NB4 (cell line): Measurements from ENCODE around the gene MPPED1.

Source experiments
- DNase-seq: peaks from one replicate; pipeline ENCODE4 v3.0.0; 2010; ENCODE audit warnings: low read depth
- H3K4me3 ChIP-seq: one replicate; pipeline ENCODE4 v1.5.1; 2011; ENCODE audit warnings: mild to moderate bottlenecking, low read depth, low read length, moderate library complexity
- CTCF ChIP-seq: IDR thresholded peaks from one replicate; pipeline ENCODE4 v1.5.1; 2012; ENCODE audit warnings: low read depth, low read length
- MAX ChIP-seq: IDR thresholded peaks from 2 replicates; pipeline ENCODE4 v1.6.1; 2011; ENCODE audit warnings: low read depth, low read length
- MYC ChIP-seq: IDR thresholded peaks from 2 replicates; pipeline ENCODE4 v1.6.1; 2011; ENCODE audit warnings: low read depth, low read length
- POLR2A ChIP-seq: IDR thresholded peaks from 2 replicates; pipeline ENCODE4 v1.6.1; 2011; ENCODE audit warnings: mild to moderate bottlenecking; ENCODE audit not compliant: insufficient read length; ENCODE audit errors: extremely low read depth

MPPED1 gene

GRCh38 chr22:43442386-43443151 lies 30.8 kb downstream of the MPPED1 start:
- DNase-seq, result no peak
- TF ChIP-seq POLR2A, result no peak
- TF ChIP-seq MAX, result no peak
- no peak for TF ChIP-seq MYC
- no peak for TF ChIP-seq CTCF
- no peak overlapping the region for H3K4me3 ChIP-seq

GRCh38 chr22:43443152-43443471 lies 31.3 kb downstream of the MPPED1 start:
- TF ChIP-seq MYC (no peak), MAX (no peak), CTCF (no peak)
- no peak for DNase-seq
- no peak overlapping the region for H3K4me3 ChIP-seq

- no peak for TF ChIP-seq MAX
- no peak for TF ChIP-seq CTCF
- no peak for TF ChIP-seq MYC
- no peak for TF ChIP-seq POLR2A
- no peak for DNase-seq
- no peak overlapping the region for H3K4me3 ChIP-seq
Observed at GRCh38 chr22:43446037-43446803, 34.4 kb downstream of the MPPED1 start.

GRCh38 chr22:43446916-43447315 lies 35.1 kb downstream of the MPPED1 start:
- no peak for DNase-seq
- TF ChIP-seq CTCF, result no peak
- TF ChIP-seq POLR2A, result no peak
- no peak for TF ChIP-seq MYC
- H3K4me3 ChIP-seq, result no peak overlapping the region

- no peak for TF ChIP-seq MYC
- no peak for TF ChIP-seq POLR2A
- TF ChIP-seq MAX, result no peak
- TF ChIP-seq CTCF, result no peak
- no peak overlapping the region for H3K4me3 ChIP-seq
- no peak for DNase-seq
Observed at GRCh38 chr22:43447380-43447779, 35.6 kb downstream of the MPPED1 start.
